Smooth muscle cell (in vitro differentiated cells): Measurements from ENCODE around the gene TFF1. TPM values are rescaled to one million over a fixed set of nuclear protein-coding genes. Genes with fewer than 3 reads are reported as not detected.

ENCODE experiments used
- DNase-seq: peaks from one replicate; lab custom pipeline; 2025; ENCODE audit not compliant: unreplicated experiment; lab: John Stamatoyannopoulos, UW
- H2AFZ ChIP-seq: fragments of 200-600 bp; sonication (generic); 2 replicates; pipeline ENCODE4 v1.6.0; 2016; ENCODE audit warnings: antibody characterized with exemption, low read depth, mild to moderate bottlenecking
- H3F3A ChIP-seq: fragments of 200-600 bp; sonication (generic); 2 replicates; pipeline ENCODE4 v1.6.0; 2017; ENCODE audit warnings: antibody characterized with exemption, low read depth
- H3K27ac ChIP-seq: fragments of 200-600 bp; sonication (generic); 2 replicates; pipeline ENCODE4 v1.5.1; 2016; ENCODE audit warnings: low read depth, mild to moderate bottlenecking
- H3K27me3 ChIP-seq: fragments of 200-600 bp; sonication (generic); 2 replicates; pipeline ENCODE4 v1.6.1; 2016; ENCODE audit warnings: low read depth, mild to moderate bottlenecking
- H3K36me3 ChIP-seq: fragments of 200-600 bp; sonication (generic); 2 replicates; pipeline ENCODE4 v1.5.1; 2016; ENCODE audit warnings: low read depth
- H3K4me1 ChIP-seq: fragments of 200-600 bp; sonication (generic); 2 replicates; pipeline ENCODE4 v1.5.1; 2016; ENCODE audit warnings: low read depth
- H3K4me2 ChIP-seq: fragments of 200-600 bp; sonication (generic); 2 replicates; pipeline ENCODE4 v1.6.0; 2016; ENCODE audit warnings: mild to moderate bottlenecking
- H3K4me3 ChIP-seq: fragments of 200-600 bp; sonication (generic); 2 replicates; pipeline ENCODE4 v1.5.1; 2016; ENCODE audit warnings: mild to moderate bottlenecking
- H3K79me2 ChIP-seq: fragments of 200-600 bp; sonication (generic); 2 replicates; pipeline ENCODE4 v1.6.0; 2016; ENCODE audit warnings: low read depth, mild to moderate bottlenecking
- H3K9ac ChIP-seq: fragments of 200-600 bp; sonication (generic); 2 replicates; pipeline ENCODE4 v1.6.0; 2016; ENCODE audit warnings: low read depth
- H3K9me3 ChIP-seq: fragments of 200-600 bp; sonication (generic); replicated peaks from 2 replicates; pipeline ENCODE4 v1.5.1; 2016; ENCODE audit warnings: low read depth
- H4K20me1 ChIP-seq: fragments of 200-600 bp; sonication (generic); 2 replicates; pipeline ENCODE4 v1.6.0; 2016; ENCODE audit warnings: low read depth
- WGBS: methylation state at CpG from one replicate; pipeline ENCODE4 v1.1.7; 2016; ENCODE audit warnings: low lambda C conversion rate; 5-methylcytosine and 5-hydroxymethylcytosine counted together
- polyA plus RNA-seq: library from polyadenylated mRNA; unstranded; fragments of >200 nt; fragmentation: Nextera tagmentation; extraction: Ambion mirVana; gene quantifications from 2 replicates; pipeline ENCODE4 v1.2.1, GENCODE V29; 2016
- total RNA-seq: library from RNA; depleted of rRNA; stranded (reverse); fragments of >200 nt; gene quantifications from 2 replicates; pipeline ENCODE4 v1.2.3, GENCODE V29; 2014
- TF ChIP-seq, protein P1 (sequence below): fragments of 200-600 bp; sonication (generic); IDR thresholded peaks from 2 replicates; pipeline ENCODE4 v1.5.1; 2017; ENCODE audit warnings: borderline replicate concordance, mild to moderate bottlenecking, antibody characterized with exemption; ENCODE audit not compliant: insufficient read depth, poor library complexity, severe bottlenecking

TFF1 gene
- total and polyA plus RNA-seq, 2 experiments from 2014 or later, result 7.9 to 8.6 TPM

GRCh38 chr21:42364304-42364865 is 1.9 kb downstream of the TFF1 start:
- H2AFZ ChIP-seq, result no peak overlapping the region
- no peaks in the 10 kb centered on the region for H3K27me3 ChIP-seq
- H3K4me2 ChIP-seq, result no peak overlapping the region
- H3K79me2 ChIP-seq, result no peaks in the 10 kb centered on the region
- H3K9ac ChIP-seq, result no peak overlapping the region
- H3K4me3 ChIP-seq, result no peak overlapping the region
- no peaks in the 10 kb centered on the region for H4K20me1 ChIP-seq
- no peaks in the 10 kb centered on the region for H3F3A ChIP-seq
- H3K27ac ChIP-seq, result no peak overlapping the region
- TF ChIP-seq, protein P1, sequence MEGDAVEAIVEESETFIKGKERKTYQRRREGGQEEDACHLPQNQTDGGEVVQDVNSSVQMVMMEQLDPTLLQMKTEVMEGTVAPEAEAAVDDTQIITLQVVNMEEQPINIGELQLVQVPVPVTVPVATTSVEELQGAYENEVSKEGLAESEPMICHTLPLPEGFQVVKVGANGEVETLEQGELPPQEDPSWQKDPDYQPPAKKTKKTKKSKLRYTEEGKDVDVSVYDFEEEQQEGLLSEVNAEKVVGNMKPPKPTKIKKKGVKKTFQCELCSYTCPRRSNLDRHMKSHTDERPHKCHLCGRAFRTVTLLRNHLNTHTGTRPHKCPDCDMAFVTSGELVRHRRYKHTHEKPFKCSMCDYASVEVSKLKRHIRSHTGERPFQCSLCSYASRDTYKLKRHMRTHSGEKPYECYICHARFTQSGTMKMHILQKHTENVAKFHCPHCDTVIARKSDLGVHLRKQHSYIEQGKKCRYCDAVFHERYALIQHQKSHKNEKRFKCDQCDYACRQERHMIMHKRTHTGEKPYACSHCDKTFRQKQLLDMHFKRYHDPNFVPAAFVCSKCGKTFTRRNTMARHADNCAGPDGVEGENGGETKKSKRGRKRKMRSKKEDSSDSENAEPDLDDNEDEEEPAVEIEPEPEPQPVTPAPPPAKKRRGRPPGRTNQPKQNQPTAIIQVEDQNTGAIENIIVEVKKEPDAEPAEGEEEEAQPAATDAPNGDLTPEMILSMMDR, result no peak
- WGBS, result 88% methylated on average over 12 of the region's 13 CpGs
- no peaks in the 10 kb centered on the region for H3K9me3 ChIP-seq
- H3K36me3 ChIP-seq, result no peaks in the 10 kb centered on the region
- DNase-seq, result no peak
- no peaks in the 10 kb centered on the region for H3K4me1 ChIP-seq

DNA sequence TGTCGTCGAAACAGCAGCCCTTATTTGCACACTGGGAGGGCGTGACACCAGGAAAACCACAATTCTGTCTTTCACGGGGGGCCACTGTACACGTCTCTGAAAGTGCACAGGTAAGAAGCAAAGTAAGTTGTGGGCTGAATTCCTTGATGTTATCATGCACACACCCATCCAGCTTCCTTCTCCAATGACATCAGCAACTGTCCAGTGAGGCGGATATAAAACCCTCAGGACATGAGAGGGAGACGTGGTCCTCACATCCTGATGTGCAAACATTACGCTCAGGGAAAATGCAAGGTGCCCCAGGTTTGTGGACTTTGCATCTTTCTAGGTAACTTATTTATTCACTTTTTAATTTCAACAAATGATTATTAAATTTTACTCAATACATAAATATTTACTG is 3.0 kb downstream of the TFF1 start:
- no peak for DNase-seq
- Histone ChIP-seq H2AFZ (no peak overlapping the region), H3K27me3 (no peaks in the 10 kb centered on the region), H3K9me3 (no peaks in the 10 kb centered on the region), H3F3A (no peaks in the 10 kb centered on the region), H3K27ac (no peak overlapping the region), H4K20me1 (no peaks in the 10 kb centered on the region), H3K36me3 (no peaks in the 10 kb centered on the region), H3K4me2 (no peak overlapping the region), H3K9ac (no peak overlapping the region), H3K79me2 (no peaks in the 10 kb centered on the region), H3K4me3 (no peak overlapping the region), H3K4me1 (no peaks in the 10 kb centered on the region)
- WGBS, result 84% methylated on average over 8 of the region's 8 CpGs
- TF ChIP-seq, protein P1, result no peak

DNA sequence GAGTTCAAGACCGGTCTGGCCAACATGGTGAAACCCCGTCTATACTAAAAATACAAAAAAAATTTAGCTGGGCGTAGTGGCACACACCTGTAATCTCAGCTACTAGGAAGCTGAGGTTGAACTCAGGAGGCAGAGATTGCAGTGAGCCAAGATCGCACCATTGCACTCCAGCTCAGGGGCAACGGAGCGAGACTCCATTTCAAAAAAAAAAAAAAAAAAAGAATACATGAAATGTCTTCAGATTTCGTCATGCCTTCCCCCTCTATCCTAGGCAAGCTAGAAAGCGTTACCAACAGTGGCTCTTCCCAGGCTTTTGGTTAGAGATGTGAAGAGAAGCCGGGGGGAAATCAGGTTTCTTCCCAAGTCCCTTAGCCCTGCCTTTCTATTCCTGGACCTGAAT is 3.6 kb downstream of the TFF1 start:
- Histone ChIP-seq H3K4me2 (no peak overlapping the region), H3F3A (no peaks in the 10 kb centered on the region), H3K9me3 (no peaks in the 10 kb centered on the region), H2AFZ (no peak overlapping the region), H3K9ac (no peak overlapping the region), H4K20me1 (no peaks in the 10 kb centered on the region), H3K27me3 (no peaks in the 10 kb centered on the region), H3K4me3 (no peak overlapping the region), H3K79me2 (no peaks in the 10 kb centered on the region), H3K4me1 (no peaks in the 10 kb centered on the region), H3K36me3 (no peaks in the 10 kb centered on the region), H3K27ac (no peak overlapping the region)
- 92% methylated on average over 9 of the region's 9 CpGs for whole genome bisulfite sequencing
- TF ChIP-seq, protein P1, result no peak
- no peak for DNase-seq

DNA sequence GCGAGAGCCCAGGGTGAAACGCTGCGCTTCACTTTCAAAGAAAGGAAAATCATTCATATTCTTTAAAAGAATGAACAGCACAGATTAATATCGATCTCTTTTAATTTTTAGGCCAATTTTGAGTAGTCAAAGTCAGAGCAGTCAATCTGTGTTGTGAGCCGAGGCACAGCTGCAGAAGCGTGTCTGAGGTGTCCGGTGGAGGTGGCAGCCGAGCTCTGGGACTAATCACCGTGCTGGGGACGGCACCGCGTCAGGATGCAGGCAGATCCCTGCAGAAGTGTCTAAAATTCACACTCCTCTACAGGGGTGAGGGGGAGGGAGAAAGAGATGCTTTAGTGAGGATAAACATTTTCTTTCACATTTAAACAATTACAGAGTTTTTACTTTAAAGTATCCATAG is 4.1 kb downstream of the TFF1 start:
- H4K20me1 ChIP-seq, result no peaks in the 10 kb centered on the region
- H3K27ac ChIP-seq, result no peak overlapping the region
- H3K27me3 ChIP-seq, result no peaks in the 10 kb centered on the region
- H3K9ac ChIP-seq, result no peak overlapping the region
- no peak for DNase-seq
- no peaks in the 10 kb centered on the region for H3K79me2 ChIP-seq
- no peaks in the 10 kb centered on the region for H3K9me3 ChIP-seq
- H3K36me3 ChIP-seq, result no peaks in the 10 kb centered on the region
- TF ChIP-seq, protein P1, result no peak
- WGBS, result 85% methylated on average over 12 of the region's 12 CpGs
- no peak overlapping the region for H3K4me3 ChIP-seq
- H2AFZ ChIP-seq, result no peak overlapping the region
- H3K4me1 ChIP-seq, result no peaks in the 10 kb centered on the region
- no peaks in the 10 kb centered on the region for H3F3A ChIP-seq
- H3K4me2 ChIP-seq, result no peak overlapping the region
